ENCODE data around the gene NAAA. TPM values are rescaled to one million over a fixed set of nuclear protein-coding genes. Genes with fewer than 3 reads are reported as not detected.
A peak's percentile ranks its signal among the peaks of the same experiment; 100 is the strongest.
"Not testable (repeated sequence)": the region's sequence is repeated elsewhere in the genome, so short reads cannot be mapped to it uniquely, and the experiment has no call there.

The NAAA gene
- total RNA-seq, 1 donor from 2014 or later, result 4.0 TPM

- no peak overlapping the region for H3K4me3 Mint-ChIP-seq (ENCODE audit: unreplicated experiment)
Observed at GRCh38 chr4:75973766-75974165, 33.0 kb upstream of the NAAA start.

GRCh38 chr4:75968084-75968483 is 27.3 kb upstream of the NAAA start:
- Mint-ChIP-seq H3K4me1 (ENCODE audit: unreplicated experiment) (peaks cover 3% of the 10 kb centered on the region), H3K4me3 (ENCODE audit: unreplicated experiment) (no peak overlapping the region), H3K27me3 (ENCODE audit: unreplicated experiment) (peaks cover 4% of the 10 kb centered on the region), H3K9me3 (ENCODE audit: unreplicated experiment) (no peaks in the 10 kb centered on the region), H3K27ac (ENCODE audit: unreplicated experiment) (no peak overlapping the region), H3K36me3 (ENCODE audit: low read depth, unreplicated experiment) (peaks cover 72% of the 10 kb centered on the region)
- no peak for TF ChIP-seq CTCF (IDR thresholded peaks at IDR 0.05; ENCODE audit: unreplicated experiment)
- no peak for DNase-seq (ENCODE audit: low spot score)

More at GRCh38 chr4:75973766-75974165, 33.0 kb upstream of the NAAA start:
- no peak overlapping the region for H3K27ac Mint-ChIP-seq (ENCODE audit: unreplicated experiment)
- H3K27me3 Mint-ChIP-seq (ENCODE audit: unreplicated experiment), result peaks cover 2% of the 10 kb centered on the region
- no peak for TF ChIP-seq CTCF (IDR thresholded peaks at IDR 0.05; ENCODE audit: unreplicated experiment)
- H3K4me1 Mint-ChIP-seq (ENCODE audit: unreplicated experiment), result no peaks in the 10 kb centered on the region
- no peak for DNase-seq (ENCODE audit: low spot score)
- H3K9me3 Mint-ChIP-seq (ENCODE audit: unreplicated experiment), result no peaks in the 10 kb centered on the region
- H3K36me3 Mint-ChIP-seq (ENCODE audit: low read depth, unreplicated experiment), result peaks cover 51% of the 10 kb centered on the region

- H3K4me3 Mint-ChIP-seq (ENCODE audit: unreplicated experiment), result peak overlapping the region; percentile 82
- peaks cover 3% of the 10 kb centered on the region for H3K4me1 Mint-ChIP-seq (ENCODE audit: unreplicated experiment)
- TF ChIP-seq CTCF (IDR thresholded peaks at IDR 0.05; ENCODE audit: unreplicated experiment), result no peak
- H3K27ac Mint-ChIP-seq (ENCODE audit: unreplicated experiment), result no peak overlapping the region
- no peaks in the 10 kb centered on the region for H3K9me3 Mint-ChIP-seq (ENCODE audit: unreplicated experiment)
- H3K36me3 Mint-ChIP-seq (ENCODE audit: low read depth, unreplicated experiment), result peaks cover 88% of the 10 kb centered on the region
- DNase-seq (ENCODE audit: low spot score), result no peak
- peaks cover 4% of the 10 kb centered on the region for H3K27me3 Mint-ChIP-seq (ENCODE audit: unreplicated experiment)
Observed at GRCh38 chr4:75963558-75963957, 22.7 kb upstream of the NAAA start.

- DNase-seq (ENCODE audit: low spot score); H3K4me3 Mint-ChIP-seq (ENCODE audit: unreplicated experiment); H3K9me3 Mint-ChIP-seq (ENCODE audit: unreplicated experiment); H3K27ac Mint-ChIP-seq (ENCODE audit: unreplicated experiment); H3K4me1 Mint-ChIP-seq (ENCODE audit: unreplicated experiment); H3K27me3 Mint-ChIP-seq (ENCODE audit: unreplicated experiment): not testable (repeated sequence)
- H3K36me3 Mint-ChIP-seq (ENCODE audit: low read depth, unreplicated experiment), result peaks cover 90% of the 10 kb centered on the region
Observed at GRCh38 chr4:75962072-75962471, 21.3 kb upstream of the NAAA start.

GRCh38 chr4:75958546-75958945 is 17.7 kb upstream of the NAAA start:
- not testable (repeated sequence) for H3K4me3 Mint-ChIP-seq (ENCODE audit: unreplicated experiment); H3K9me3 Mint-ChIP-seq (ENCODE audit: unreplicated experiment); H3K27ac Mint-ChIP-seq (ENCODE audit: unreplicated experiment); H3K4me1 Mint-ChIP-seq (ENCODE audit: unreplicated experiment); H3K27me3 Mint-ChIP-seq (ENCODE audit: unreplicated experiment); DNase-seq (ENCODE audit: low spot score)
- H3K36me3 Mint-ChIP-seq (ENCODE audit: low read depth, unreplicated experiment), result peaks cover 72% of the 10 kb centered on the region

GRCh38 chr4:75954811-75955210 is 14.0 kb upstream of the NAAA start:
- not testable (repeated sequence) for DNase-seq (ENCODE audit: low spot score); H3K27me3 Mint-ChIP-seq (ENCODE audit: unreplicated experiment); H3K4me1 Mint-ChIP-seq (ENCODE audit: unreplicated experiment); H3K27ac Mint-ChIP-seq (ENCODE audit: unreplicated experiment); H3K9me3 Mint-ChIP-seq (ENCODE audit: unreplicated experiment); H3K4me3 Mint-ChIP-seq (ENCODE audit: unreplicated experiment)
- peaks cover 54% of the 10 kb centered on the region for H3K36me3 Mint-ChIP-seq (ENCODE audit: low read depth, unreplicated experiment)

All from endothelial cell (in vitro differentiated cells).